GM12878 (cell line): ENCODE results near the gene OPA1. TPM values are rescaled to one million over a fixed set of nuclear protein-coding genes. Genes with fewer than 3 reads are reported as not detected.

Source experiments
- ATF2 ChIP-seq: IDR thresholded peaks from 2 replicates; pipeline ENCODE4 v1.6.1; 2012; ENCODE audit warnings: low read length, inconsistent platforms
- BMI1 ChIP-seq: fragments of 450-650 bp; IDR thresholded peaks from 2 replicates; pipeline ENCODE4 v1.6.1; 2016; ENCODE audit warnings: mild to moderate bottlenecking, moderate library complexity, borderline replicate concordance
- CHD1 ChIP-seq: IDR thresholded peaks from 2 replicates; pipeline ENCODE4 v1.6.1; 2012; ENCODE audit warnings: low read depth, low read length, improper control_type of control experiment
- CREM ChIP-seq: IDR thresholded peaks from 2 replicates; pipeline ENCODE4 v1.6.1; 2014; ENCODE audit warnings: antibody characterized with exemption, low read depth
- E4F1 ChIP-seq: fragments of 450-650 bp; IDR thresholded peaks from 2 replicates; pipeline ENCODE4 v1.6.1; 2018; ENCODE audit warnings: borderline replicate concordance, mild to moderate bottlenecking; ENCODE audit not compliant: partially characterized antibody
- IKZF1 ChIP-seq: fragments of 450-650 bp; conservative IDR thresholded peaks from 2 replicates; pipeline ENCODE4 v1.6.1; 2017; ENCODE audit warnings: antibody characterized with exemption, mild to moderate bottlenecking
- IKZF2 ChIP-seq, 2 experiments: fragments of 450-650 bp; IDR thresholded peaks; 2 replicates each; pipeline ENCODE4 v1.6.1; 2017; ENCODE audit warnings: mild to moderate bottlenecking in 2 of 2, moderate library complexity in 2 of 2
- IRF4 ChIP-seq: IDR thresholded peaks from 2 replicates; pipeline ENCODE4 v1.6.1; 2011; ENCODE audit warnings: low read depth, low read length
- IRF5 ChIP-seq: fragments of 450-650 bp; IDR thresholded peaks from 2 replicates; pipeline ENCODE4 v1.6.1; 2017; ENCODE audit warnings: borderline replicate concordance
- MTA2 ChIP-seq: fragments of 450-650 bp; IDR thresholded peaks from 2 replicates; pipeline ENCODE4 v1.6.1; 2016; ENCODE audit warnings: low read depth, mild to moderate bottlenecking, moderate library complexity
- RAD51 ChIP-seq: fragments of 450-650 bp; IDR thresholded peaks from 2 replicates; pipeline ENCODE4 v1.6.1; 2016; ENCODE audit warnings: moderate library complexity, mild to moderate bottlenecking, inconsistent platforms
- RBBP5 ChIP-seq: fragments of 200-600 bp; sonication (generic); conservative IDR thresholded peaks from 2 replicates; pipeline ENCODE4 v1.6.1; 2016
- REST ChIP-seq: IDR thresholded peaks from 2 replicates; pipeline ENCODE4 v1.6.1; 2012; ENCODE audit warnings: mild to moderate bottlenecking, low read depth, low read length
- SUPT20H ChIP-seq: IDR thresholded peaks from 2 replicates; pipeline ENCODE4 v1.6.1; 2011; ENCODE audit warnings: low read depth, mild to moderate bottlenecking, low read length, moderate library complexity, borderline replicate concordance; ENCODE audit not compliant: control insufficient read depth
- TAF1 ChIP-seq: IDR thresholded peaks from 2 replicates; pipeline ENCODE4 v1.6.1; 2011; ENCODE audit warnings: mild to moderate bottlenecking, low read depth, low read length, borderline replicate concordance
- TCF7 ChIP-seq: IDR thresholded peaks from 2 replicates; pipeline ENCODE4 v1.6.1; 2014; ENCODE audit warnings: antibody characterized with exemption, borderline replicate concordance
- YY1 ChIP-seq: IDR thresholded peaks from 2 replicates; pipeline ENCODE4 v1.6.1; 2011; ENCODE audit warnings: low read depth, mild to moderate bottlenecking, low read length
- ZNF622 ChIP-seq: fragments of 450-650 bp; IDR thresholded peaks from 2 replicates; pipeline ENCODE4 v1.6.1; 2017; ENCODE audit warnings: mild to moderate bottlenecking, inconsistent platforms
- ZNF687 ChIP-seq: fragments of 450-650 bp; IDR thresholded peaks from 2 replicates; pipeline ENCODE4 v1.6.1; 2017; ENCODE audit warnings: mild to moderate bottlenecking, moderate library complexity
- polyA plus RNA-seq, 11 experiments: library from polyadenylated mRNA; depleted of rRNA in 4 of 11; unstranded in 6 of 11; stranded (reverse) in 5 of 11; fragments of >200 nt; fragmentation: Nextera tagmentation in 4 of 11; fragmentation: Illumina TruSeq in 1 of 11; extraction: Ambion mirVana in 4 of 11; extraction: Trizol in 1 of 11; gene quantifications; 1 replicate in 1 of 11; 2 replicates in 10 of 11; pipeline versions ENCODE4 v1.2.1 to v1.2.3, GENCODE V29; 2011 to 2016; ENCODE audit warnings: inconsistent platforms in 2 of 11, missing spikeins in 2 of 11, low read depth in 1 of 11
- total RNA-seq, 4 experiments: library from RNA; depleted of rRNA in 3 of 4; stranded (reverse); fragments of >200 nt in 3 of 4; fragmentation: Illumina TruSeq in 1 of 4; extraction: Trizol in 1 of 4; gene quantifications; 2 replicates each; pipeline versions ENCODE4 v1.2.1 to v1.2.3, GENCODE V29; 2013 to 2021

OPA1 gene
- total and polyA plus RNA-seq, 10 of the 15 experiments (the other 5 are each of a cell fraction or from before 2014, with no cell fraction given): 14.7 to 108 (median 59.3) TPM

- 0 out of 2 replicates have a peak, but pooled peaks have one; percentile 18 for TF ChIP-seq ATF2
- peak; percentile 47; the same call in 1 of the 2 replicates for TF ChIP-seq TAF1
- TF ChIP-seq IRF5: no peak
- TF ChIP-seq IKZF2 (IDR thresholded peaks at IDR 0.05): peak; percentile 44 to 51; a peak in 3 of 4 replicates
- no peak for TF ChIP-seq SUPT20H
- peak; percentile 41 for TF ChIP-seq MTA2
- peak; percentile 72 for TF ChIP-seq ZNF687
- peak; percentile 26; the same call in 1 of the 2 replicates for TF ChIP-seq RAD51
- TF ChIP-seq IRF4: no peak
- TF ChIP-seq IKZF1: peak; percentile 57; the same call in 1 of the 2 replicates
- TF ChIP-seq TCF7: no peak
- TF ChIP-seq CHD1: no peak
- no peak for TF ChIP-seq ZNF622
- no peak for TF ChIP-seq CREM
- no peak for TF ChIP-seq RBBP5
- no peak for TF ChIP-seq REST
- TF ChIP-seq YY1: 0 out of 2 replicates have a peak, but pooled peaks have one; percentile 26
- TF ChIP-seq E4F1: no peak
- TF ChIP-seq BMI1: peak; percentile 44; the same call in 1 of the 2 replicates
These were observed 149.6 kb downstream of the OPA1 start (continued) for GRCh38 chr3:193742628-193743027.
